ENCODE measurements around the gene MICAL3.

The MICAL3 gene

GRCh38 chr22:17955590-17956379 lies 68.6 kb downstream of the MICAL3 start:
- TF ChIP-seq CTCF (conservative IDR thresholded peaks at IDR 0.05; ENCODE audit: control insufficient read depth, insufficient read depth, low read depth, low read length), result no peak
- no peak for DNase-seq (ENCODE audit: low read depth)
- H3K4me3 ChIP-seq (ENCODE audit: control insufficient read depth, low read depth, low read length), result no peak overlapping the region

GRCh38 chr22:17954860-17955587 lies 69.3 kb downstream of the MICAL3 start:
- no peak overlapping the region for H3K4me3 ChIP-seq (ENCODE audit: control insufficient read depth, low read depth, low read length)
- TF ChIP-seq CTCF (conservative IDR thresholded peaks at IDR 0.05; ENCODE audit: control insufficient read depth, insufficient read depth, low read depth, low read length), result no peak
- DNase-seq (ENCODE audit: low read depth), result no peak

- no peak overlapping the region for H3K4me3 ChIP-seq (ENCODE audit: control insufficient read depth, low read depth, low read length)
- no peak for DNase-seq (ENCODE audit: low read depth)
- no peak for TF ChIP-seq CTCF (conservative IDR thresholded peaks at IDR 0.05; ENCODE audit: control insufficient read depth, insufficient read depth, low read depth, low read length)
These were observed 70.0 kb downstream of the MICAL3 start for GRCh38 chr22:17954200-17954859.

- TF ChIP-seq CTCF (conservative IDR thresholded peaks at IDR 0.05; ENCODE audit: control insufficient read depth, insufficient read depth, low read depth, low read length), result no peak
- H3K4me3 ChIP-seq (ENCODE audit: control insufficient read depth, low read depth, low read length), result no peak overlapping the region
- no peak for DNase-seq (ENCODE audit: low read depth)
These were observed 71.2 kb downstream of the MICAL3 start for GRCh38 chr22:17953147-17953546.

- H3K4me3 ChIP-seq (ENCODE audit: control insufficient read depth, low read depth, low read length), result no peak overlapping the region
- no peak for DNase-seq (ENCODE audit: low read depth)
- no peak for TF ChIP-seq CTCF (conservative IDR thresholded peaks at IDR 0.05; ENCODE audit: control insufficient read depth, insufficient read depth, low read depth, low read length)
These were observed 72.0 kb downstream of the MICAL3 start for GRCh38 chr22:17952273-17952801.

- no peak for TF ChIP-seq CTCF (conservative IDR thresholded peaks at IDR 0.05; ENCODE audit: control insufficient read depth, insufficient read depth, low read depth, low read length)
- H3K4me3 ChIP-seq (ENCODE audit: control insufficient read depth, low read depth, low read length), result no peak overlapping the region
- no peak for DNase-seq (ENCODE audit: low read depth)
These were observed 73.0 kb downstream of the MICAL3 start for GRCh38 chr22:17951315-17951714.

Measured in fibroblast of mammary gland (primary cell).